Endothelial cell of umbilical vein (primary cell): ENCODE results near the gene SPINK5. TPM values are rescaled to one million over a fixed set of nuclear protein-coding genes. Genes with fewer than 3 reads are reported as not detected.

ENCODE experiments used
- BruUV-seq: library from RNA; stranded (reverse); fragments of 400-500 nt; replicated peaks from 2 replicates; lab custom pipeline; 2021; lab: Mats Ljungman, UMichigan
- CTCF ChIA-PET: fragments of 300-600, 350-600 bp; sonication (Branson Sonifier 250); formaldehyde crosslinking; loops from one replicate; lab custom pipeline; 2021; ENCODE audit warnings: antibody characterized with exemption, inconsistent platforms; lab: Charles Lee
- POLR2A ChIA-PET: fragments of 300-600, 350-600 bp; sonication (Branson Sonifier 250); formaldehyde crosslinking; loops from one replicate; lab custom pipeline; 2021; ENCODE audit warnings: antibody characterized with exemption, inconsistent platforms; lab: Charles Lee
- DNase-seq: peaks from one replicate; pipeline ENCODE4 v3.0.0-alpha.2; 2011; ENCODE audit warnings: low read depth, low spot score
- FAIRE-seq: peaks from 2 replicates; lab custom pipeline; 2011; peaks lifted over from hg19 to GRCh38; lab: Jason Lieb, UNC
- H2AFZ ChIP-seq: 2 replicates; pipeline ENCODE4 v1.6.0; 2012; ENCODE audit warnings: low read depth, low read length, control low read depth, inconsistent platforms
- H3K27ac ChIP-seq: 2 replicates; pipeline ENCODE4 v1.5.1; 2011; ENCODE audit warnings: low read depth, mild to moderate bottlenecking, control low read depth, low read length, moderate library complexity; ENCODE audit not compliant: insufficient read depth
- H3K27me3 ChIP-seq, 2 experiments: 2 replicates each; pipeline versions ENCODE4 v1.6.0 to v1.6.1; 2011; ENCODE audit warnings: low read length in 2 of 2, mixed read lengths in 1 of 2; ENCODE audit not compliant: control insufficient read depth in 2 of 2, insufficient read depth in 2 of 2
- H3K36me3 ChIP-seq, 2 experiments: 2 replicates in 1 of 2; 3 replicates in 1 of 2; pipeline ENCODE4 v1.5.1; 2011; ENCODE audit warnings: low read length in 2 of 2, mild to moderate bottlenecking in 1 of 2, moderate library complexity in 1 of 2; ENCODE audit not compliant: control insufficient read depth in 2 of 2, insufficient read depth in 2 of 2; ENCODE audit errors: extremely low read depth in 1 of 2
- H3K4me1 ChIP-seq: 3 replicates; pipeline ENCODE4 v1.5.1; 2011; ENCODE audit warnings: mild to moderate bottlenecking, low read length; ENCODE audit not compliant: control insufficient read depth, insufficient read depth; ENCODE audit errors: extremely low read depth
- H3K4me2 ChIP-seq: 2 replicates; pipeline ENCODE4 v1.6.1; 2011; ENCODE audit warnings: low read length, control low read depth, mixed read lengths; ENCODE audit not compliant: insufficient read depth
- H3K4me3 ChIP-seq, 3 experiments: fragments of 200-600 bp in 1 of 3; sonication (generic), shearing (Covaris generic) in 1 of 3; replicated peaks in 1 of 3; 2 replicates each; pipeline ENCODE4 v1.5.1; 2011 to 2016; ENCODE audit warnings: control low read depth in 3 of 3, low read length in 3 of 3, mild to moderate bottlenecking in 2 of 3, inconsistent platforms in 1 of 3, low read depth in 1 of 3, moderate library complexity in 1 of 3; ENCODE audit not compliant: insufficient read depth in 1 of 3
- H3K79me2 ChIP-seq: 2 replicates; pipeline ENCODE4 v1.6.0; 2012; ENCODE audit warnings: low read length, inconsistent platforms; ENCODE audit not compliant: control insufficient read depth, insufficient read depth
- H3K9ac ChIP-seq: replicated peaks from 2 replicates; pipeline ENCODE3; 2011; ENCODE audit warnings: low read length, control low read depth; ENCODE audit not compliant: insufficient read depth; ENCODE audit errors: extremely low read depth
- H3K9me1 ChIP-seq: replicated peaks from 3 replicates; pipeline ENCODE4 v1.6.0; 2011; ENCODE audit warnings: mild to moderate bottlenecking, low read length; ENCODE audit not compliant: control insufficient read depth, insufficient read depth; ENCODE audit errors: extremely low read depth
- H3K9me3 ChIP-seq: replicated peaks from 2 replicates; pipeline ENCODE4 v1.5.1; 2012; ENCODE audit warnings: low read length, inconsistent platforms; ENCODE audit not compliant: control insufficient read depth, insufficient read depth
- H4K20me1 ChIP-seq: replicated peaks from 2 replicates; pipeline ENCODE3; 2011; ENCODE audit warnings: mild to moderate bottlenecking, low read length; ENCODE audit not compliant: control insufficient read depth, insufficient read depth; ENCODE audit errors: extremely low read depth
- CTCF ChIP-seq, 2 donors: IDR thresholded peaks; 1 replicate in 1 of 2; 2 replicates in 1 of 2; pipeline ENCODE4 v1.5.1; 2011; ENCODE audit warnings: low read length in 2 of 2, mild to moderate bottlenecking in 2 of 2, moderate library complexity in 2 of 2, control low read depth in 1 of 2, inconsistent platforms in 1 of 2, low read depth in 1 of 2; ENCODE audit not compliant: insufficient read depth in 1 of 2; ENCODE audit errors: extremely low read depth in 1 of 2
- FOS ChIP-seq: IDR thresholded peaks from 2 replicates; pipeline ENCODE4 v1.6.1; 2011; ENCODE audit warnings: mild to moderate bottlenecking, low read length, moderate library complexity, borderline replicate concordance; ENCODE audit not compliant: insufficient read depth
- GATA2 ChIP-seq: IDR thresholded peaks from 2 replicates; pipeline ENCODE4 v1.7.0; 2011; ENCODE audit warnings: low read depth, mild to moderate bottlenecking, moderate library complexity, mixed read lengths, low read length; ENCODE audit not compliant: insufficient read length, insufficient read depth
- JUN ChIP-seq: IDR thresholded peaks from 2 replicates; pipeline ENCODE4 v1.6.1; 2011; ENCODE audit warnings: borderline replicate concordance, low read depth; ENCODE audit not compliant: insufficient read length, insufficient read depth
- MYC ChIP-seq: IDR thresholded peaks from one replicate; pipeline ENCODE4 v1.6.1; 2011; ENCODE audit warnings: mild to moderate bottlenecking, low read depth, low read length
- POLR2A ChIP-seq: IDR thresholded peaks from 2 replicates; pipeline ENCODE4 v1.6.1; 2012; ENCODE audit warnings: low read depth, mild to moderate bottlenecking, control low read depth, low read length
- POLR2AphosphoS5 ChIP-seq: IDR thresholded peaks from 2 replicates; pipeline ENCODE4 v1.6.1; 2012; ENCODE audit warnings: low read depth, mild to moderate bottlenecking, control low read depth, low read length, moderate library complexity; ENCODE audit not compliant: insufficient read depth
- dilution Hi-C: fragments of 300-500 bp; cut with MboI; formaldehyde crosslinking; loops from one replicate; pipeline ENCODE4 v1.15.0; 2019; ENCODE audit warnings: low sequenced_read_pairs; ENCODE audit not compliant: extremely low pct_ligation_motif_present
- intact Hi-C: fragments of 100-400 bp; cut with micrococcal nuclease; formaldehyde crosslinking; loops from one replicate; pipeline ENCODE4 v1.10.0; 2022
- polyA plus RNA-seq, 4 experiments: library from polyadenylated mRNA; depleted of rRNA in 3 of 4; stranded (reverse) in 3 of 4; unstranded in 1 of 4; fragments of >200 nt; gene quantifications; 2 replicates each; pipeline versions ENCODE4 v1.2.1 to v1.2.3, GENCODE V29; 2011 to 2012; ENCODE audit warnings: missing spikeins in 1 of 4
- total RNA-seq: library from RNA; stranded (reverse); gene quantifications from 2 replicates; pipeline ENCODE4 v1.2.3, GENCODE V29; 2021
- TF ChIP-seq, protein P1 (sequence below): IDR thresholded peaks from 2 replicates; pipeline ENCODE4 v1.6.1; 2011; ENCODE audit not compliant: insufficient read depth, insufficient read length

Gene SPINK5
- total and polyA plus RNA-seq, 2 donors (not counting 3 experiments of a cell fraction or from before 2014, with no cell fraction given): 0.12 to 0.91 TPM

GRCh38 chr5:148162038-148162437, 98.3 kb downstream of the SPINK5 start:
- Histone ChIP-seq H3K27ac (no peak overlapping the region), H3K9ac (no peak overlapping the region), H3K4me1 (no peaks in the 10 kb centered on the region), H2AFZ (no peak overlapping the region), H3K79me2 (no peaks in the 10 kb centered on the region), H3K36me3 (no peaks in the 10 kb centered on the region), H3K4me2 (no peak overlapping the region), H3K9me1 (no peaks in the 10 kb centered on the region), H4K20me1 (no peaks in the 10 kb centered on the region), H3K27me3 (no peaks in the 10 kb centered on the region), H3K4me3 (no peak overlapping the region), H3K9me3 (no peaks in the 10 kb centered on the region)
- intact Hi-C loops: no loop called here
- ChIA-PET POLR2A (no interaction called here), CTCF (no interaction called here)
- FAIRE-seq: no peak
- TF ChIP-seq MYC (no peak), JUN (no peak), POLR2A (no peak), GATA2 (no peak), CTCF (IDR thresholded peaks at IDR 0.05; ENCODE audit: extremely low read depth in 1 of 2, insufficient read depth in 1 of 2, low read depth in 1 of 2, low read length in 2 of 2) (no peak), POLR2AphosphoS5 (no peak), FOS (no peak)
- TF ChIP-seq, protein P1, sequence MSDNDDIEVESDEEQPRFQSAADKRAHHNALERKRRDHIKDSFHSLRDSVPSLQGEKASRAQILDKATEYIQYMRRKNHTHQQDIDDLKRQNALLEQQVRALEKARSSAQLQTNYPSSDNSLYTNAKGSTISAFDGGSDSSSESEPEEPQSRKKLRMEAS: no peak
- dilution Hi-C loops: no loop called here
- BruUV-seq: no TSS peak
- no peak for DNase-seq
